Ishikawa (cell line): ENCODE measurements around the gene LARGE2.

Source experiments
- CEBPB ChIP-seq: IDR thresholded peaks from 2 replicates; pipeline ENCODE4 v1.6.1; 2012
- CREB1 ChIP-seq: IDR thresholded peaks from 2 replicates; pipeline ENCODE4 v1.6.1; 2012; ENCODE audit warnings: low read depth
- EGR1 ChIP-seq: IDR thresholded peaks from 2 replicates; pipeline ENCODE4 v1.6.1; 2012
- EP300 ChIP-seq: IDR thresholded peaks from 2 replicates; pipeline ENCODE4 v1.6.1; 2012; ENCODE audit warnings: borderline replicate concordance
- FOXM1 ChIP-seq: IDR thresholded peaks from 2 replicates; pipeline ENCODE4 v1.6.1; 2012; ENCODE audit warnings: low read depth, borderline replicate concordance
- MAX ChIP-seq: IDR thresholded peaks from 2 replicates; pipeline ENCODE4 v1.6.1; 2012
- NFIC ChIP-seq: IDR thresholded peaks from 2 replicates; pipeline ENCODE4 v1.6.1; 2012
- RAD21 ChIP-seq: IDR thresholded peaks from 2 replicates; pipeline ENCODE4 v1.6.1; 2012; ENCODE audit warnings: low read depth
- REST ChIP-seq: IDR thresholded peaks from 2 replicates; pipeline ENCODE4 v1.6.1; 2012; ENCODE audit warnings: low read depth, mild to moderate bottlenecking
- TAF1 ChIP-seq: IDR thresholded peaks from 2 replicates; pipeline ENCODE4 v1.6.1; 2012; ENCODE audit warnings: low read depth, mild to moderate bottlenecking
- TCF12 ChIP-seq: IDR thresholded peaks from 2 replicates; pipeline ENCODE4 v1.6.1; 2012; ENCODE audit warnings: low read depth
- TEAD4 ChIP-seq: IDR thresholded peaks from 2 replicates; pipeline ENCODE4 v1.6.1; 2012
- YY1 ChIP-seq: IDR thresholded peaks from 2 replicates; pipeline ENCODE4 v1.6.1; 2012; ENCODE audit warnings: low read depth
- ZBTB7A ChIP-seq: IDR thresholded peaks from 2 replicates; pipeline ENCODE4 v1.6.1; 2012; ENCODE audit warnings: low read depth
- TF ChIP-seq, protein P1 (sequence below): IDR thresholded peaks from 2 replicates; pipeline ENCODE4 v1.6.1; 2012

LARGE2 gene

DNA sequence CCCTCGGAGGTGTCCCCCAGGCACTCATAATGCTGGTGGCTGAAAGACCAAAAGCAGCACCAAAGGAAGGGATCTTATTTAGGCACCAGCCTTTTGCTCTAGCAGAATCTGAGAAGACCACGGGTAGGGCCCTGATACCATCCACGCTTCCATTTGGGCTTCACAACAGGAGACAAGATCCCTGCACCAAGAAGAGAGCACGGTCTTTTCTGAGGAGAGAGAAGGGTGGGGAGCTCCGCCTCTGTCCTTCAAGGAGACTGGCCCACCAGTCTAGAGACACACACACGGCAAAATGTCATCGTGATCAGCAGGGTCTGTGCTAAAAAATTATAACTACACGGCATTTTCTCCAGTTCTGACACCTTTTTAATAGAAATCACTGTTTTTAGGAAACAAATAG, 9.8 kb downstream of the LARGE2 start:
- TF ChIP-seq EP300 (no peak), REST (no peak), TAF1 (no peak), TCF12 (no peak), EGR1 (no peak), NFIC (no peak), YY1 (no peak), RAD21 (no peak)

DNA sequence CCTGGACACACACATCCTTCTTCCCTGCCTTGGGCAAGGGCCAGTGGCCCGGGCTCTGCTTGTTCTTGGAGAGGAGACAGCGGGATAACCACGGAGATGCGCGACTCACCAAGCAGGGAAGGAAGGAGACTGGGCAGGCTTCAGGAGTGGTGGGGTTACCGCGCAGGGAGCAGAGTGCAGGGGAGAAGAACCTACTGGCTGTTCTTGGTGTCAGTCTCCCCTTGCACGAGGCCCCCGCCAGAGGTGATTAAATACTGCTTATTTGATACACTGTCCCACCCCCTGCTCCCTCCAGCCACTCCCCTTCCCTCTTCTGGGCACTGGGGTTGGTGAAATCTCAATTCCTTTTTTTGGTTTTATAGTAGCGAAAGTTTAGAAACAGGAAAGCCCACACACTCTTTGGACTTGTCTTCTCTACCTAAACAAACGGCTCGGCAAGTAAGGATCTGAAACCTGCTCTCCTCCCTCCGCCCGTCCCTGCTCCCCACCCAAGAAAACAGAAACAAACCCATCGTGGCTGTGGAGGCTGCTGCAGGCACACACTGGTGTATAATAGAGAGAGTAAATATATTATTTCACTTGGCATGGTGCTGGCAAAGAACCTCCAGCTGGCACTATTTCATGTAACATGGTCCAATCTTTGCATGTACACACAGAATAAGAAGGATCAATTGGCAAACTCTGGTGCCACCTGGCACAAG, 10.8 kb downstream of the LARGE2 start:
- TF ChIP-seq, protein P1, sequence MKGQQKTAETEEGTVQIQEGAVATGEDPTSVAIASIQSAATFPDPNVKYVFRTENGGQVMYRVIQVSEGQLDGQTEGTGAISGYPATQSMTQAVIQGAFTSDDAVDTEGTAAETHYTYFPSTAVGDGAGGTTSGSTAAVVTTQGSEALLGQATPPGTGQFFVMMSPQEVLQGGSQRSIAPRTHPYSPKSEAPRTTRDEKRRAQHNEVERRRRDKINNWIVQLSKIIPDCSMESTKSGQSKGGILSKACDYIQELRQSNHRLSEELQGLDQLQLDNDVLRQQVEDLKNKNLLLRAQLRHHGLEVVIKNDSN, result no peak
- TF ChIP-seq TAF1 (no peak), CREB1 (no peak), TEAD4 (no peak), REST (no peak), MAX (no peak), EGR1 (no peak), NFIC (no peak)

DNA sequence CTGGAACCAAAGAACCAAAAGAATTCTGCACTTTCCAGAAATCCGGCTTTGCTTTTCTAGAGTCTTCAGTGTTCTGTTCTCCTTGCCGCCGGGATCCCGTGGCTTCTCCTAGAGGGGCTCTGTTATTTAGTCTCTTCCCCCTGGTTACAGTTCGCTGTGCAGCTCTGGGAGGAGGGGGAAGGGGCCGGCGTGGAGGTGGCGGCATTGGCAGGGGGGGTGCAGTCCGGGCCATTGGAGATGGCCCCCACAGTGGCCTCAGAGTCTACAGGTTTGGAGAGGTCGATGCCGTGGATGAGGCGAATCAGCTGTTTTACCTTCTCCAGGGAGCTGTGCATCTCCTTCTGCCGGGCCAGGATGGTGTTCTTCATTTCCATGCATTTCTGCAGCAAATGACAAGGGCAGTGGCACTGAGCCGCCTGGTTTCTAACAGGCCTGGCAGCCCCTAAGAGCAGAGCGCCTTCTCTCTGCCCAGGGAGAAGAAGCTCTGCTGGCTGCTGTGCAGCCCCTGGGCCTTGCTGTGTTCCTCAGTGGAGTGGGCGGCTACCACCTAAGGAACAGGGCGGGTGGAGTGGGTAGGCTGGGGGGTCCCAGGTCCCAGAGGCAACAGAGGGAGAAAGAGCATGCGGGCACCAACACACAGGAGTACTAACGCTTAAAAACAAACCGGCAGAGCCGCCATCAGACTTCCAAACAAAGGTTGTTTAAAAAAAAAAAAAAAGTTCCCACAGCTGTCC, 11.6 kb downstream of the LARGE2 start:
- TF ChIP-seq NFIC (no peak), RAD21 (no peak), ZBTB7A (no peak), CREB1 (no peak), EGR1 (no peak), TCF12 (no peak)
- TF ChIP-seq, protein P1, result no peak

- TF ChIP-seq ZBTB7A (no peak), TAF1 (no peak), REST (no peak), NFIC (no peak), RAD21 (no peak), TCF12 (no peak), EGR1 (no peak), FOXM1 (no peak), CREB1 (no peak), CEBPB (no peak), EP300 (no peak), MAX (no peak), YY1 (no peak), TEAD4 (no peak)
- TF ChIP-seq, protein P1, result no peak
These were observed 12.3 kb downstream of the LARGE2 start for GRCh38 chr11:45934580-45935318.
